Measurements from ENCODE around the gene GGCX. TPM values are rescaled to one million over a fixed set of nuclear protein-coding genes. Genes with fewer than 3 reads are reported as not detected.

GGCX gene
- total and polyA plus RNA-seq, 9 of the 15 experiments (the other 6 are each of a cell fraction or from before 2014, with no cell fraction given) = 14.4 to 47.1 (median 28.1) TPM

- TF ChIP-seq TSHZ1 (CRISPR knock-in tag; IDR thresholded peaks at IDR 0.05) = peak; percentile 92
- TF ChIP-seq CXXC5 (CRISPR knock-in tag; IDR thresholded peaks at IDR 0.05) = peak; percentile 91
- peak; percentile 93 for TF ChIP-seq ZNF311 (CRISPR knock-in tag; IDR thresholded peaks at IDR 0.05)
- TF ChIP-seq TAF7 (tag; IDR thresholded peaks at IDR 0.05) = peak; percentile 68
- peak; percentile 91 for TF ChIP-seq ZNF644 (tag; IDR thresholded peaks at IDR 0.05; ENCODE audit: low read depth)
- TF ChIP-seq DIDO1 (tag; IDR thresholded peaks at IDR 0.05; ENCODE audit: low read depth) = peak; percentile 49; the same call in 1 of the 2 replicates
- no peak for TF ChIP-seq PURB (CRISPR knock-in tag; IDR thresholded peaks at IDR 0.05; ENCODE audit: low read depth)
- TF ChIP-seq JUND (IDR thresholded peaks at IDR 0.05; ENCODE audit: borderline replicate concordance, low read depth, low read length) = no peak
- peak; percentile 67; the same call in 1 of the 3 replicates for TF ChIP-seq JUND (tag; IDR thresholded peaks at IDR 0.05; ENCODE audit: borderline replicate concordance, low read depth, low read length)
- peak; percentile 72; the same call in 1 of the 2 replicates for TF ChIP-seq ATF4 (CRISPR knock-in tag; IDR thresholded peaks at IDR 0.05)
- TF ChIP-seq XRCC4 (IDR thresholded peaks at IDR 0.05; ENCODE audit: extremely low read depth, insufficient read depth, insufficient read length) = no peak
- TF ChIP-seq PYGO2 (tag; IDR thresholded peaks at IDR 0.05) = peak; percentile 95
- peak; percentile 76 for TF ChIP-seq IRF9 (tag; IDR thresholded peaks at IDR 0.05)
- no peak for TF ChIP-seq HDAC1 (IDR thresholded peaks at IDR 0.05)
- no peak for TF ChIP-seq MTA2 (IDR thresholded peaks at IDR 0.05; ENCODE audit: low read depth)
- peak in 1 of 2 experiments; percentile 89; a peak in 2 of 4 replicates for TF ChIP-seq ZNF639 (CRISPR knock-in tag; conservative IDR thresholded peaks at IDR 0.05 in 1 of 2, IDR thresholded peaks at IDR 0.05 in 1 of 2)
- peak; percentile 77; the same call in 1 of the 2 replicates for TF ChIP-seq MTF1 (CRISPR knock-in tag; IDR thresholded peaks at IDR 0.05; ENCODE audit: borderline replicate concordance)
- 0 out of 2 replicates have a peak, but pooled peaks have one; percentile 22 for TF ChIP-seq ZNF507 (tag; conservative IDR thresholded peaks at IDR 0.05)
- no peak for TF ChIP-seq ZC3H4 (CRISPR knock-in tag; IDR thresholded peaks at IDR 0.05; ENCODE audit: borderline replicate concordance)
- TF ChIP-seq NR1H2 (CRISPR knock-in tag; IDR thresholded peaks at IDR 0.05) = no peak
- TF ChIP-seq SRSF3 (IDR thresholded peaks at IDR 0.05; ENCODE audit: insufficient read depth, low read length) = no peak
Measured at GRCh38 chr2:85497944-85498630, 63.2 kb downstream of the GGCX start (continued).

All from K562 (cell line).